Measurements from ENCODE around the gene SOS2. TPM values are rescaled to one million over a fixed set of nuclear protein-coding genes. Genes with fewer than 3 reads are reported as not detected.
A peak's percentile ranks its signal among the peaks of the same experiment; 100 is the strongest.

SOS2 gene
- polyA plus RNA-seq, 1 experiment: 6.4 TPM

DNA sequence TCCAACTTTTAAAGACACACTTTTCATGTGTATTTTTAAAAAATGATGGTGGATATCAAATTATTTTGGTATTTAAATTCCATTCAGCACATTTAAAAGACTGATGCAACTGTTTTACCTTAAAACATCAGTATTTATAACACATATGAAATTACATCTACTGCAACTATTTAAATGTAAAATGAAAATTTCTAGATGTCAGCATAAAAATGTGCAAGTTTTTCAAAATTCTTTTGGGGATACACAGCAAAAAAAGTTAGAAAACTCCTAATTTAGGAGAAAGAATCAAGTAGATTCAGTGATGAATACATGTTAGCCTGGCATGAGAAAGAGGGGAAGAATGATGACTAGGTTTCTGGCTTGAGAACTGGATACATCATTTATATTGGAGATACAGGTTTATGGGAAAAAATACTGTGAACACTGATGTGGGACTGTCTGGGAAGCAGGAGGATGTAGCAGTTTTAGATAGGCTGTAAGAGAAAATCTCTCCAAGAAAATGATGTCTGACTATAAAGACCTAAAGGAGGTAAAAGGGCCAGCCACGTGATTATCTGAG is 9.2 kb downstream of the SOS2 start:
- no peaks in the 10 kb centered on the region for H3K27me3 ChIP-seq (ENCODE audit: control insufficient read depth, insufficient read depth, low read length)
- no peaks in the 10 kb centered on the region for H3K36me3 ChIP-seq (ENCODE audit: control insufficient read depth, insufficient read depth, low read length)
- TF ChIP-seq, protein P1, sequence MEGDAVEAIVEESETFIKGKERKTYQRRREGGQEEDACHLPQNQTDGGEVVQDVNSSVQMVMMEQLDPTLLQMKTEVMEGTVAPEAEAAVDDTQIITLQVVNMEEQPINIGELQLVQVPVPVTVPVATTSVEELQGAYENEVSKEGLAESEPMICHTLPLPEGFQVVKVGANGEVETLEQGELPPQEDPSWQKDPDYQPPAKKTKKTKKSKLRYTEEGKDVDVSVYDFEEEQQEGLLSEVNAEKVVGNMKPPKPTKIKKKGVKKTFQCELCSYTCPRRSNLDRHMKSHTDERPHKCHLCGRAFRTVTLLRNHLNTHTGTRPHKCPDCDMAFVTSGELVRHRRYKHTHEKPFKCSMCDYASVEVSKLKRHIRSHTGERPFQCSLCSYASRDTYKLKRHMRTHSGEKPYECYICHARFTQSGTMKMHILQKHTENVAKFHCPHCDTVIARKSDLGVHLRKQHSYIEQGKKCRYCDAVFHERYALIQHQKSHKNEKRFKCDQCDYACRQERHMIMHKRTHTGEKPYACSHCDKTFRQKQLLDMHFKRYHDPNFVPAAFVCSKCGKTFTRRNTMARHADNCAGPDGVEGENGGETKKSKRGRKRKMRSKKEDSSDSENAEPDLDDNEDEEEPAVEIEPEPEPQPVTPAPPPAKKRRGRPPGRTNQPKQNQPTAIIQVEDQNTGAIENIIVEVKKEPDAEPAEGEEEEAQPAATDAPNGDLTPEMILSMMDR (IDR thresholded peaks at IDR 0.05; ENCODE audit: insufficient read depth, low read depth, low read length): no peak
- peak; percentile 4 for DNase-seq (ENCODE audit: low read depth)
- ChIA-PET POLR2A (no interaction called here), CTCF (no interaction called here)
- H3K4me3 ChIP-seq (ENCODE audit: low read depth, low read length): no peak overlapping the region

DNA sequence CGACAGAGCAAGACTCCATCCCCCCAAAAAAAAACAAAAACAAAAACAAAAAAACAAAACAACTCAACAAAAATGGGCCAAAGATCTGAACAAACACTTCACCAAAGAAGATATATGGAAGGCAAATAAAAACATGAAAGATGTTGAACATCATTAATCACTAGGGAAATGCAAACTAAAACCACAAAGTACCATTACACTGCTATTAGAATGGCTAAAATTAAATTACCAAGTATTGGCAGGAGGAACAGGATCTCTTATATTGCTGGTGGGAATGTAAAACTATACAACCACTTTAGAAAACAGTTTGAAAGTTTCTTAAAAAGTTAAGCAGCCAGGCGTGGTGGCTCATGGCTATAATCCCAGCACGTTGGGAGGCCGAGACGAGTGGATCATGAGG is 12.9 kb downstream of the SOS2 start:
- ChIA-PET CTCF (no interaction called here), POLR2A (no interaction called here)
- H3K27me3 ChIP-seq (ENCODE audit: control insufficient read depth, insufficient read depth, low read length): no peaks in the 10 kb centered on the region
- DNase-seq (ENCODE audit: low read depth): no peak
- no peak overlapping the region for H3K4me3 ChIP-seq (ENCODE audit: low read depth, low read length)
- TF ChIP-seq, protein P1 (IDR thresholded peaks at IDR 0.05; ENCODE audit: insufficient read depth, low read depth, low read length): no peak
- no peaks in the 10 kb centered on the region for H3K36me3 ChIP-seq (ENCODE audit: control insufficient read depth, insufficient read depth, low read length)

DNA sequence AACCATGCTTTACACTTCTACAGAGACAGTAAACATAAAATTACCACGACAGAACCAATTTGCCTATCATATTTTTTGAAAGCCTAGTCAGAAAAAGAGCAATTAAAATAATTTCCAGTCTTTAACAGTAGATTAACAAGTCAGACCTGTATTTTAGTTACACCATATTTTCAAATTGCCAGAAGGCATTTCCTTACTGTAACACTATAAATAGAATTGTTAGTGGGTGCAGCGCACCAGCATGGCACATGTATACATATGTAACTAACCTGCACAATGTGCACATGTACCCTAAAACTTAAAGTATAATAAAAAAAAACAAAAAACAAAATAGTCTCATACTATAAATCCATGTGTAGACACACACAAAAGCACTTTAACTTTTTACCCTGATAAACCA is 16.0 kb downstream of the SOS2 start:
- TF ChIP-seq, protein P1 (IDR thresholded peaks at IDR 0.05; ENCODE audit: insufficient read depth, low read depth, low read length): no peak
- ChIA-PET CTCF (no interaction called here), POLR2A (no interaction called here)
- no peak for DNase-seq (ENCODE audit: low read depth)
- Histone ChIP-seq H3K4me3 (ENCODE audit: low read depth, low read length) (no peak overlapping the region), H3K27me3 (ENCODE audit: control insufficient read depth, insufficient read depth, low read length) (no peaks in the 10 kb centered on the region), H3K36me3 (ENCODE audit: control insufficient read depth, insufficient read depth, low read length) (no peaks in the 10 kb centered on the region)

DNA sequence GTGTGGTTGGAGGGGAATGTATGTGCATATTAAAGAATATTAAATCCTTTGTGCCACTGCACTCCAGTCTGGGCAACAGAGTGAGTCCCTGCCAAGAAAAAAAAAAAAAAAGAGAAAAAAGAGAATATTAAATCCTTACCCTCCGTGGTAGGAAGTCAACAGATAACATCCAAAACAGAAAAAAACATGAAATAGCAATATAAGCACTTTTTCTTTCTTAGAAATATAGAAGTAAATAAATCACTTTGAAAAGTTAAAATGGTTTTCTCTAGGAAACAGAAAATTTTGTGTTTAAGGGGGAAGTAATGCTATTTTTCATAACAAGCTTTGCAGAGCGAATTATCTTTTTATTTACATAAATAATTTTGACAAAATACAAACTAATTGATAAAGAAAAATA is 17.6 kb downstream of the SOS2 start:
- CTCF ChIA-PET: no interaction called here
- Histone ChIP-seq H3K27me3 (ENCODE audit: control insufficient read depth, insufficient read depth, low read length) (no peaks in the 10 kb centered on the region), H3K36me3 (ENCODE audit: control insufficient read depth, insufficient read depth, low read length) (no peaks in the 10 kb centered on the region), H3K4me3 (ENCODE audit: low read depth, low read length) (no peak overlapping the region)
- POLR2A ChIA-PET: no interaction called here
- DNase-seq (ENCODE audit: low read depth): no peak
- TF ChIP-seq, protein P1 (IDR thresholded peaks at IDR 0.05; ENCODE audit: insufficient read depth, low read depth, low read length): no peak

DNA sequence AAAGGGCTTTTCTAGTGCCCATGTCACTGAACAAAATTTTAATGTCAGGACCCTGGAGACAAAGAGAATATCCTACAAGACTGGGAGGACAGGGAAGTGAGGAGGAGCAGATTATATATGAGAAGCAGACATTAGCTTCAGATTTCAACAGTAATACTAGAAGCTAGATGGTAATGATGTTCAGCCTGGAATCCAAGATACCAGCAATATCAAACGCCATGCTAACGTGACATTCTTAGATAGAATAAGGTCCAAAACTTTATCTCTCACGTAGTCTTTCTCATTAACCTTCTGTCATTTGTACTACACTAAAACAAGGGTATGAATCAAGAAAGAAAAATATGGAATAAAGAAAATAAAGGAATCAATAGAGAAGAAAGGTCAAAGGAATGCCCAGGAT is 18.7 kb downstream of the SOS2 start:
- CTCF ChIA-PET: no interaction called here
- TF ChIP-seq, protein P1 (IDR thresholded peaks at IDR 0.05; ENCODE audit: insufficient read depth, low read depth, low read length): no peak
- Histone ChIP-seq H3K27me3 (ENCODE audit: control insufficient read depth, insufficient read depth, low read length) (no peaks in the 10 kb centered on the region), H3K4me3 (ENCODE audit: low read depth, low read length) (no peak overlapping the region), H3K36me3 (ENCODE audit: control insufficient read depth, insufficient read depth, low read length) (no peaks in the 10 kb centered on the region)
- no peak for DNase-seq (ENCODE audit: low read depth)
- POLR2A ChIA-PET: no interaction called here
